Spleen (tissue), 11 donors: ENCODE data around the gene WDR26. TPM values are rescaled to one million over a fixed set of nuclear protein-coding genes. Genes with fewer than 3 reads are reported as not detected.

Experiments used
- DNase-seq: peaks from one replicate; pipeline ENCODE4 v3.0.0-alpha.2; 2020
- H3K27ac ChIP-seq, 8 donors: fragments of 200-600 bp; sonication (generic) in 7 of 8; 1 replicate in 4 of 8; 2 replicates in 4 of 8; pipeline versions ENCODE4 v1.5.0 to v1.8.0; 2016 to 2021; ENCODE audit warnings: inconsistent platforms in 4 of 8, mild to moderate bottlenecking in 4 of 8, moderate library complexity in 1 of 8
- H3K27me3 ChIP-seq, 7 donors: fragments of 200-600 bp; sonication (generic) in 6 of 7; replicated peaks in 1 of 7; 1 replicate in 4 of 7; 2 replicates in 3 of 7; pipeline versions ENCODE4 v1.5.0 to v1.8.0; 2016 to 2021; ENCODE audit warnings: inconsistent platforms in 3 of 7, mild to moderate bottlenecking in 1 of 7
- H3K36me3 ChIP-seq, 6 donors: fragments of 200-600 bp; sonication (generic) in 5 of 6; 1 replicate in 4 of 6; 2 replicates in 2 of 6; pipeline versions ENCODE4 v1.5.0 to v1.8.0; 2016 to 2021; ENCODE audit warnings: inconsistent platforms in 2 of 6
- H3K4me1 ChIP-seq, 6 donors: fragments of 200-600 bp; sonication (generic) in 5 of 6; 1 replicate in 3 of 6; 2 replicates in 3 of 6; pipeline versions ENCODE4 v1.5.0 to v1.8.0; 2016 to 2021; ENCODE audit warnings: inconsistent platforms in 3 of 6
- H3K4me3 ChIP-seq, 8 donors: fragments of 200-600 bp; sonication (generic) in 7 of 8; 1 replicate in 4 of 8; 2 replicates in 4 of 8; pipeline versions ENCODE4 v1.5.0 to v1.8.0; 2016 to 2021; ENCODE audit warnings: inconsistent platforms in 4 of 8, mild to moderate bottlenecking in 4 of 8, moderate library complexity in 2 of 8
- H3K9me3 ChIP-seq, 8 donors: fragments of 200-600 bp; sonication (generic) in 7 of 8; 1 replicate in 4 of 8; 2 replicates in 4 of 8; pipeline versions ENCODE4 v1.5.0 to v1.8.0; 2016 to 2021; ENCODE audit warnings: inconsistent platforms in 4 of 8
- POLR2A ChIP-seq, 3 donors: fragments of 450-650 bp; IDR thresholded peaks; one replicate each; pipeline ENCODE4 v1.5.1; 2017; ENCODE audit warnings: antibody characterized with exemption in 3 of 3, mild to moderate bottlenecking in 1 of 3
- POLR2AphosphoS5 ChIP-seq, 3 donors: sonication (generic); formaldehyde crosslinking; IDR thresholded peaks; one replicate each; pipeline ENCODE4 v1.5.1; 2017; ENCODE audit warnings: antibody characterized with exemption in 3 of 3
- WGBS, 5 donors: extraction: QIAGEN DNeasy Blood & Tissue Kit in 3 of 5; methylation state at CpG; one replicate each; pipeline versions ENCODE4 v1.1.5 to v1.1.7; 2013 to 2018; 5-methylcytosine and 5-hydroxymethylcytosine counted together
- intact Hi-C: fragments of 100-400 bp; cut with DNase I; formaldehyde crosslinking; loops from one replicate; pipeline ENCODE4 v1.15.0; 2023; ENCODE audit warnings: low total_unique reads
- microRNA-seq, 3 donors: library from miRNA; unstranded; fragments of <30 nt; microRNA quantifications; one replicate each; pipeline versions ENCODE4 to v1.1.0, GENCODE V29; 2019 to 2020
- polyA plus RNA-seq, 3 donors: library from polyadenylated mRNA; stranded (reverse); fragments of 200-250 nt; gene quantifications; one replicate each; pipeline ENCODE4 v1.2.1, GENCODE V29; 2013
- small RNA-seq, 4 donors: library from RNA; depleted of rRNA; stranded (forward); fragments of <200 nt; gene quantifications; one replicate each; pipeline ENCODE3, GENCODE V24; 2016
- total RNA-seq, 7 donors: library from RNA; depleted of rRNA in 3 of 7; stranded (reverse); fragments of >200 nt in 3 of 7; fragmentation: NEBNext Ultra II Directional in 4 of 7; extraction: Animal tissue kit (Norgen Biotek cat#: 25700) in 4 of 7; gene quantifications; one replicate each; pipeline versions ENCODE4 v1.1.0 to v1.2.1, GENCODE V29; 2016 to 2021
- donor health status: healthy with polysubstance abuse.
- donor health status: DM: no; HTN: no; CAD: no; lungs with moderate emphysema.
- donor health status: DM: no; HTN: no; CAD: no.
- donor health status: Bipolar disorder and iron deficiency.
- donor health status: healthy.
- donor health status: DM: no; HTN: no; CAD: no.
- donor health status: DM: yes; HTN: yes; CAD: no.

Gene WDR26
- total and polyA plus RNA-seq, 10 donors, result 22.0 to 148 (median 119) TPM

GRCh38 chr1:224338150-224338838 is 96.3 kb downstream of the WDR26 start:
- WGBS, 5 donors, result 53 to 90% (median 86%) methylated on average over 4 of the region's 4 CpGs
- Histone ChIP-seq H3K36me3 (no peaks in the 10 kb centered on the region), H3K4me3 (no peak overlapping the region), H3K27ac (no peak overlapping the region), H3K9me3 (peaks cover 0 to 9% (median 8%) of the 10 kb centered on the region in 8 donors), H3K4me1 (peaks cover 0 to 18% (median 7%) of the 10 kb centered on the region in 6 donors), H3K27me3 (peaks cover 0 to 6% (median 0%) of the 10 kb centered on the region in 7 donors)
- DNase-seq, result no peak
- intact Hi-C loops, result no loop called here
- TF ChIP-seq POLR2AphosphoS5 (IDR thresholded peaks at IDR 0.05) (no peak), POLR2A (IDR thresholded peaks at IDR 0.05) (no peak)

Small RNA genes within 50 kb of the gene (microRNA-seq; reads per million reads assigned to microRNA genes)
- gene MIR4742, result 0.57 to 2.5 (median 2.5) reads per million in 3 donors

Small RNA genes within 50 kb of the gene (small RNA-seq; reads per million reads assigned to genes)
- 0 reads per million in 4 donors for gene MIR4742

Other genes with a start within 250 kb of the WDR26 start
- gene NVL, start 104.6 kb downstream of the WDR26 start, total RNA-seq, result 10 to 100 TPM; 23.3 to 39.0 (median 33.2) TPM
- gene NVL, start 104.6 kb downstream of the WDR26 start, polyA plus RNA-seq, result 10 to 100 TPM; 27.4 to 61.9 (median 42.4) TPM
- gene CNIH4, start 77.9 kb downstream of the WDR26 start, total RNA-seq, result 10 to 100 TPM; 23.9 to 47.1 (median 32.8) TPM
- 10 to 100 TPM; 19.3 to 31.9 (median 23.1) TPM for gene CNIH4, start 77.9 kb downstream of the WDR26 start, polyA plus RNA-seq
- gene CNIH3, start 181.5 kb upstream of the WDR26 start, total RNA-seq, result 1 to 10 TPM in 5 of 7 donors, under 1 TPM in 2; 0.68 to 4.1 (median 2.6) TPM
- 1 to 10 TPM; 1.6 to 2.2 (median 1.7) TPM for gene CNIH3, start 181.5 kb upstream of the WDR26 start, polyA plus RNA-seq